NOMO-1 (cell line): ENCODE data around the gene KRTAP10-2.
"Not testable (repeated sequence)": the region's sequence is repeated elsewhere in the genome, so short reads cannot be mapped to it uniquely, and the experiment has no call there.

Experiments
- DNase-seq, 2 experiments: peaks; one replicate each; lab custom pipeline; 2025; ENCODE audit not compliant: unreplicated experiment in 2 of 2; lab: John Stamatoyannopoulos, UW

The KRTAP10-2 gene, protein sequence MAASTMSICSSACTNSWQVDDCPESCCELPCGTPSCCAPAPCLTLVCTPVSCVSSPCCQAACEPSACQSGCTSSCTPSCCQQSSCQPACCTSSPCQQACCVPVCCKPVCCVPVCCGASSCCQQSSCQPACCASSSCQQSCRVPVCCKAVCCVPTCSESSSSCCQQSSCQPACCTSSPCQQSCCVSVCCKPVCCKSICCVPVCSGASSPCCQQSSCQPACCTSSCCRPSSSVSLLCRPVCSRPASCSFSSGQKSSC

DNA sequence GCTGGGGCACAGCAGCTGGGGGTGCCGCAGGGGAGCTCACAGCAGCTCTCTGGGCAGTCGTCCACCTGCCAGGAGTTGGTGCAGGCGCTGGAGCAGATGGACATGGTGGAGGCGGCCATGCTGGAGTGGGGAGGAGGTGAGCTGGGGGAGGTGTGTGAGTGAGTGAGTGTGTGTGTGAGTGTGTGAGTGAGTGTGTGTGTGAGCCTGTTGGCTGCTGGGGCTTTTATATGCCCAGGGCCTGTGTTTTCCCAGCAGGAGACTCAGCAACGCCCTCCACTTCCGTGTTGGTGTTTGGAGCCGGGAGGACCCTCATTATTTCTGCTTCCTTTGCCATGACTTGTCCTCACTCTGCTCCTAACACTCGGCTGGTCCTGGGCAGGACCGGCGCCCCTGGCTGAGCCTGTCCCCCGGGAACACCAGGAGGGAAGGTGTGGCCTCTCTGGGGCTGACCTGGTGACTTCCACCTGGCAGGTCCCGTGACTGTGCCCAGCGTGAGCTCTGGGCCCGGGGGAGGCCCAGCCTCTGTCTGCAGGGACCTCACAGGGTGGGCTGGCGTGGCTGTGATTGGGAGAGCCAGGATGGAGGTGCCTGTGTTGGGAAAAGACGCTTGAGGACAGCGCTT, at the start of gene KRTAP10-2:
KRTAP10-2 (minus strand) TSS at position 166 of the 622 bp plus-strand sequence; CDS start at position 119, 47 bp downstream.
- no peak for DNase-seq

DNA sequence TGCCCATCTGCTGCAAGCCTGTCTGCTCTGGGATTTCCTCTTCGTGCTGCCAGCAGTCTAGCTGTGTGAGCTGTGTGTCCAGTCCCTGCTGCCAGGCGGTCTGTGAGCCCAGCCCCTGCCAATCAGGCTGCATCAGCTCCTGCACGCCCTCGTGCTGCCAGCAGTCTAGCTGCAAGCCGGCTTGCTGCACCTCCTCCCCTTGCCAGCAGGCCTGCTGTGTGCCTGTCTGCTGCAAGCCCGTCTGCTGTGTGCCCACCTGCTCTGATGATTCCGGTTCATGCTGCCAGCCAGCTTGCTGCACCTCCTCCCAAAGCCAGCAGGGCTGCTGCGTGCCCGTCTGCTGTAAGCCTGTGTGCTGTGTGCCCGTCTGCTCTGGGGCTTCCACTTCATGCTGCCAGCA, 49.8 kb upstream of the KRTAP10-2 start:
- not testable (repeated sequence) for DNase-seq

DNA sequence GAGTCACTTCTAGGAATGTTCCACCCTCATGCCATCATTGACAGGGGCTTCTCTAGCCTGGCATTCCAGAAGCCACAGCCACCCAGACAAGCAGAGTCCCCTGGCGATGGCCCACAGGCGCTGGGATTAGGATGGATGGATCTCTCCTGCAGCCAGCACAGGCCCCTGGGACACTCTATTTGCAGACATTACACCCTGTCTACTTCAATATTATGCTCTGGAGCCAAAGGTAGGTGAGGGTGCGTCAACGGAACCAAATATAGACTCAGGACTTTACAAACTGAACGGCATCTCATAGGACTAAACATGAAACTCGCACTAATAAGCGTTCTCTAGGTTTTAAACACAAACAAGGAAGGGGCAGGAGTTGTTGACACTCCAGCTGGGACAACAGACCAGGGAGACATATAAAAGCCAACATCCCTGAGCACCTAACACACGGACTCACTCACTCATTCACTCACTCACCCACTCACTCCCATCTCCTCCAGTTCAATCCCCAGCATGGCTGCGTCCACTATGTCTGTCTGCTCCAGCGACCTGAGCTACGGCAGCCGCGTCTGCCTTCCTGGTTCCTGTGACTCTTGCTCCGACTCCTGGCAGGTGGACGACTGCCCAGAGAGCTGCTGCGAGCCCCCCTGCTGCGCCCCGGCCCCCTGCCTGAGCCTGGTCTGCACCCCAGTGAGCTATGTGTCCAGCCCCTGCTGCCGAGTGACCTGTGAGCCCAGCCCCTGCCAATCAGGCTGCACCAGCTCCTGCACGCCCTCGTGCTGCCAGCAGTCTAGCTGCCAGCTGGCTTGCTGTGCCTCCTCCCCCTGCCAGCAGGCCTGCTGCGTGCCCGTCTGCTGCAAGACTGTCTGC, 49.0 kb upstream of the KRTAP10-2 start, which contains the start of gene KRTAP10-7:
KRTAP10-7 (plus strand) TSS at position 480 of the 861 bp plus-strand sequence; CDS start at position 505, 25 bp downstream.
- not testable (repeated sequence) for DNase-seq

DNA sequence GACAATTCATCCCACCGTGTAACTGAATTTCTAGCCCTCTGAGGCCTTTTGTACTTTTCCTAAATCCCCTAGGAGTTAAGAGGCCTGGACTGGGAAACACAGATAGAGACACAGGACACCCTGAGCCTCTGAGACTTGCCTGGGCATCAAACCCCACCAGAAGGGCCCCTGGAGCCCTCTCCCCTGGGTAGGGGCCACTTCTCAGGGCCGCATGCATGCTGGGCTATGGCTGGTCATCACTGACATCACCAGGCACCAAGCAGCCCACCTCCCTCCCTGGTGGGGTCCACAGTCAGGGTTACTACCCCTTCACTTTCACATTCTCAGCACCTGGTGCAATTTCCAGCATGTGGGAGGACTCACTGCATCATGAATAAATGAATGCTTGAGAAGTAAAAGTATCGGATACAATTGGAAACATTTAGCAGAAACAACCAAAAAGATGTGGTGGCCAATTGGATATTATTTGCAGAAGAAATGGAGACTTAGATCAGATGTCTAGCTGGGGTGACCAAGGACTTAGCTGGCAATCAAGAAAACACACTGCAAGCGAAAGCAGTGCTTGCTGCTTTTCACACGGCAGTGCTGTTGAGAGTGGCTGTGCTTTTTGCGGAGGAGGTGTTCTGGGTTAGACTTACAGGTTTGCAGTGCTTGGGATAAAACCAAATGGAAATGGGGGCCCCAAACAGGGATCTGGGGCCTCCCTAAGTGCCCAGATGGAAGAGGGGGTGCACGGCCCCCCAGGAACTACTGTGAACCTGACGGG, 48.1 kb upstream of the KRTAP10-2 start:
- DNase-seq, result no peak

DNA sequence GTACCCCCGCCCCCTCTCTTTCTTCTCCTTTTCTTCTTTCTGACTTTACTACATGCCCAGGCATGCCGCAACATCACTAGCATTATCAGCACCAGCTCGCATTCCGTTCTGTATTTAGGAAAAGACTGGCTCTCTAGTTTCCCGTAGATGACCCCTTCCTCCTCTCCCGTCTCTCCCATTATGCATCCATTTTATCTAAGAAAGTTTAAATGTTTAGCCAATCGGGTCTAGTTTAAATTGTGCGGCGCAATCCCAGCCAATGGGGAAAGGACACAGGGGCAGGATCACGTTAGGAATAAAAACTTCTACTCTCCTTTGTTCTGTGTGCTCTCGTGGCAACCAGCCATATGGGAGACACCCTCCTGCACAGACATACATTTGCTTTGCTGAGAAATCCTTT, 46.8 kb upstream of the KRTAP10-2 start:
- DNase-seq, result no peak

DNA sequence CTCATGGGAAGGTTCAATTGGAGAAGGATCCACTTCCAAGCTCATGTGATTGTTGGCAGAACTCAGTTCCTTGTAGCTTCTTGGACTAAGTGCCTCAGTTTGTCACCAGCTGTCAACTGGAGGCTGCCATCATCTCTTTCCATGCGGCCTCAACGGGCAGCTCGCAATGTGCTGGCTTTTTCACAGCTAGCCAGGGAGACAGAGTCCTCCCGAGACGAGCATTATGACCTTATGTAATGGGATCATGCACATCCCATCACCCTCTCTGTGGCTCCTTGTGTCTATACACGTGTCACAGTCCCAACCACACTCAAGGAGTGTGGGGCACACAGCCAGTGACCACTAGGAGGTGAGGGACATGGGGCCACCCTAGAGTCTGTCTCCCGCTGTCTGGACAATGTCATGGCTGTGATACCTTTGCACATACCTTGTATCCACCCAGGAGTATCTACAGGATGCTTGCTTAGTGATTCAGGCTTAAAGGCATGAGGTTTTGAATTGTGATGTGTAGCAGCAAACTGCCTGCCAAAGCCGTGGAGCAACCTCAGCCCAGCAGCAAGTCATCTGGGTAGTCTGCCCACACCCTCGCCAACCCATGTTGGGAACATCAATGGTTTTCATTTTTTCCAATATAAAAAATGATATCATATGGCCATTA, 44.9 kb upstream of the KRTAP10-2 start:
- no peak for DNase-seq

DNA sequence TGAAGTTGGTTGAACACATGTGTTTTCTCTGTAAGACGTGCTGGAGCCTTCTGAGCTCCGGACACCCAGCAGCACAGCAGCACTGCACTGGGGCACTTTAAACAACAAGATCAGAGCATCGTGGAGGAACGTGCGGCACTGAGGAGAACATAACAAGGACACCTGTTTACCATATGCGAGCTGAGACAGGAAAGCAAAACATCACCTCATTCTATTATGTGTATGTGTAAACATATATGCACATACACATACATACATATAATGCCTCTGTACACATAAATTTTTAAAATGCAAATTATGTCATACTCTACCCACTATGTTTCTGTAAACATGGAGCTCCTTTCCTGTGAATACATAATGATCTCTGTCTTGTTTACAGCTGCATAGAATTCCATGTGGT, 44.2 kb upstream of the KRTAP10-2 start:
- DNase-seq, result no peak

DNA sequence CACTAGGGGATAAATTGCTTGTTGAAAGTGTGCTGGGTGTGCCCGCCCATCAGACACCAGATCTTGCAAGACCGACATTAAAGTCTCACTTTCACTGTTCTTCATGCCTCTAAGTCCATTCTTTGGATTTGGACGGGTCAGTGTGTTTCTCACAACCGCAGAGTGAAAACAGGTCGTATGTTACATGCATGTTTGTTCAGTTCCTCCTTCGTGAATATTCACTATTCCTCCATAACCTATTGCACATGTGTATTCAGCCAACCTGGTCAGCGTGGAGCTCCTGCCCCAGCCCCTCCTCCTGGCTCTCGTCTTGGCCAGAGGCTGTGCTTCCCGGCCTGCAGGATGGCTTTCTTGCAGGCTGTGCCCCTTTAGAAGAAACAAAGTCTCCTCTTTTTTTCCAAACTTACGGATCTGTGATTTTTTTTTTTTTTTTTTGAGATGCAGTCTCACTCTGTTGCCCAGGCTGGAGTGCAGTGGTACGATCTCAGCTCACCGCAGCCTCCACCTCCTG, 43.2 kb upstream of the KRTAP10-2 start:
- DNase-seq, result no peak

DNA sequence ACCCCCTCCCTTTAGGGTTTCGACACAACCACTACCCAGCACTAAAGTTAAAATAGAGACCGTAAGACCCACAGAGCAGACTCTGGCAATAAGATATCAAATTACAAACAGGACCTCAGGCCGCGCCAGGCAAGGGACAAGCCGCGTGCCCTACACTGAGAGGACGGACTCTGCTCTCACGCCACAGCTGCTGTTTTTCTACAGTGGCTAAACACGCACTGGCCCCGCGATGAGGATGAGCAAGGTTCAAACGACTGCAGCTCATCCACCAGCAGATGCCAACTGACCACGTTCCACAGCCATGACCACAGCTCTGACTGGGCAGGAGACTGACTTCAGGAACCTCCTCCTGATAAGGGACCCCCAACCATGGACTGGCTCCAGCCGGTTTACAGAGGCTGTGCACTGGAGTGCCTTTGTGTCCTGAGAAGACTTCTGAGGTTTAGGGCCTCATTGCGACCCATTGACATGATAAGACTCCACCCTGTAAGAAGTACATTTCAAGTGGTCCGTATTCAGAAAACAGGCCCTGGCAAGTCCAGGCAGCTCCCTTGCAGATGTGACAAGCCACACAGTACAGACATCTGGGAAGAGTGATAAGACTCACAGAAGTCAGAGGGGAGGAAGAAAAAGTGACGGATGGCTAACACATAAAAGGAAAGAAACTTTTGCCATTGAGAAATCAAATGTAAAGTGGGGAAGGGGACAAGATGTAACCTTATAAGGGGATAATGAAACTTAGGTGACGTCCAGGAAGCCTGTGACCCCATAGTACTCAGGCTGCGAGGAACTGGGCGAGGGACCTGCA, 42.5 kb upstream of the KRTAP10-2 start:
- no peak for DNase-seq

DNA sequence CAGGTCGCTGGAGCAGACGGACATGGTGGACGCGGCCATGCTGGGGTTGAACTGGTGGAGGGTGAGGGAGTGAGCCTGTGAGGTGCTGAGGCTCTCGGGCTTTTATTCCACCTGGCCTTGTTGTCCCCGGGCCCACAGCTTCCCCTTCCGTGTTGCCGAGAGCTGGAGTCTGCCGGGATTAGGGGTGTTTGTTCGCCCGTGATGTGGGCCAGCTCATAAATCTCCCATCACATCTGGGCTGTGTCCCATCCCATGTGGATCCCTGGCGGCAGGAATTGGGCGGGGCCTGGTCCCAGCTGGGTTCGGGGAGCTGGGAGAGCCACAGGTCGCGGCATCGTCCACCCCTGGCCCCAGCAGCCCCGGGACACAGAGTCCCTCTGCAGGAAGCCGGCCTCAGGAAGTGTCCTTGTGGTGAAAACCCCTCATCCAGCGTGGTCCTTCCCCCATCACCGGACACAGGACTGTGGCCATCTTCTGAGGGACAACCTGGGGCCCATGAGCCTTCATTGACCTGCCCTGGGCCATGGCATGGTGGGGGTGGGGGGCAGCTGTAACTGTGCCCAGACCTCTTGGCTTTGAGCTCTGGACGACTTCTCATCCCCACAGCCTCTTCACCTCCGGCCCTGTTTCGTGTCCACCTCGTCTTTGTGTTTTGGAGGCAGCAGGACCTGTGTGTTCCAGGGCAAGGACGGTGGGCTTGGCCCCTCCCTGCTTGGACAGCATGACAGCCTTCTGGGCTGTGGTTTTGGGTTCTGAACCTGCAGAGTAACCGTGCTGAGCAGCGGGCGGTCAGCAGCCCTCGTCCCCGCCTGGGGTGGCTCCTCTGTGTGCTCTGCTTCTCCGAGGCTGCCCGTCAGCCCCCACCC, 41.4 kb upstream of the KRTAP10-2 start, which contains the start of gene KRTAP10-6:
KRTAP10-6 (minus strand) TSS at position 60 of the 866 bp plus-strand sequence; CDS start at position 39, 21 bp downstream.
- DNase-seq, result no peak

DNA sequence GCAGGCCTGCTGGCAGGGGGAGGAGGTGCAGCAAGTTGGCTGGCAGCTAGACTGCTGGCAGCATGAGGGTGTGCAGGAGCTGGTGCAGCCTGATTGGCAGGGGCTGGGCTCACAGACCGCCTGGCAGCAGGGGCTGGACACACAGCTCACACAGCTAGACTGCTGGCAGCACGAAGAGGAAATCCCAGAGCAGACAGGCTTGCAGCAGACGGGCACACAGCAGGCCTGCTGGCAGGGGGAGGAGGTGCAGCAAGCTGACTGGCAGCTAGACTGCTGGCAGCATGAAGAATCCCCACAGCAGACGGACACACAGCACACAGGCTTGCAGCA, 40.5 kb upstream of the KRTAP10-2 start:
- DNase-seq, result not testable (repeated sequence)

DNA sequence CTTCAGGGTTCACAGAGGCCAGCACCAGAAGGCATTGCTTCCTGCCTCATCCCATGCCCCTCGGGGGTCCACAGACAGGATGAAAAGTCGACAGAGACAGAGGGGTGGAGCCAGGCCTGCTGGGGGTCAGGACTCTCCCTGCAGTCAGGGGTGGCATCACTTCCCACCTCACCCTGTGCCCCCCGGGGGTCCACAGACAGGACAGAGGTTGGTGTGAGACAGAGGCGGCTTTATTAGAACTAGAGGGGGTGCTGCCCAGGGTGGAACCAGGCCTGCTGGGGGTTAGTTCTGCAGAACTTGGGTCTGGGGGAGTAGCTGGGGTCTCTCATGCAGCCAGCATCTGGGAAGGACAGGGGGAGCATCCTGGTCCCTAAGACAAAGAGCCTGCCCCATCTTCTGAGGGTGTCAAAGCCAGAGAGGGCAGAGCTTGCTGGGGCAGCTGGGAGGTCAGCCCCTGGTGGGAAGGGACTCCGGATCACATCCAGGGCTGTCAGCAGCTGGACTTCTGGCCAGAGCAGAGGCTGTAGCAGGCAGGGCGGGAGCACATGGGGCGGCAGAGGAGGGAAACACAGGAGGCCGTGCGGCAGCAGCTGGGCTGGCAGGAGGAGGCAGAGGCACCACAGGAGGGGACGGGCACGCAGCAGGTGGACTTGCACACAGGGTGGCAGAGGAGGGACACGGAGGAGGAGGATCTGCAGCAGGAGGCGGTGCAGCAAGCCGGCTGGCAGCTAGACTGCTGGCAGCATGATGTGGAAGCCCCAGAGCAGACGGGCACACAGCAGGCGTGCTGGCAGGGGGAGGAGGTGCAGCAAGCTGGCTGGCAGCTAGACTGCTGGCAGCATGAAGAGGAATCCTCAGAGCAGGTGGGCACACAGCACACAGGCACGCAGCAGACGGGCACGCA, 39.8 kb upstream of the KRTAP10-2 start:
- not testable (repeated sequence) for DNase-seq

DNA sequence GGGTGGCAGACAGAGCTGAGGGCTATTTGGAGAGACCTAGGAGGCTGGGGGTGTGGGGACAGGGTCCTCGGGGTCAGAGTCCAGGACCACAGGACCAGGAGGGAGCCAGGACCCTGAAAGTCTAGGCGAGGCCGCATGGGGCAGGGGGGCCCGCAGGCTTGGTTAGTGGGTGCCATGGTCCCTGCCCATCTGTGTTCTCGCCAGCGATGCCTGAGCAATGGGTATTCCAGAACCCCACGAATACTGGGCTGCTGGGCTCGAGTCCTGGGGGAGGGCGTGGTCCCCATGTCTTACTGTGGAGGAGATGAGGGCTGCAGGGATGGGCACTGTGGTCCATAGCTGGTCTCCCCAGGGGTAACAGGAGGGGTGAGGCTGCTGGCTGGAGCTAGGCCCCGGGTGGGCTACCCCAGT, 39.0 kb upstream of the KRTAP10-2 start:
- no peak for DNase-seq

DNA sequence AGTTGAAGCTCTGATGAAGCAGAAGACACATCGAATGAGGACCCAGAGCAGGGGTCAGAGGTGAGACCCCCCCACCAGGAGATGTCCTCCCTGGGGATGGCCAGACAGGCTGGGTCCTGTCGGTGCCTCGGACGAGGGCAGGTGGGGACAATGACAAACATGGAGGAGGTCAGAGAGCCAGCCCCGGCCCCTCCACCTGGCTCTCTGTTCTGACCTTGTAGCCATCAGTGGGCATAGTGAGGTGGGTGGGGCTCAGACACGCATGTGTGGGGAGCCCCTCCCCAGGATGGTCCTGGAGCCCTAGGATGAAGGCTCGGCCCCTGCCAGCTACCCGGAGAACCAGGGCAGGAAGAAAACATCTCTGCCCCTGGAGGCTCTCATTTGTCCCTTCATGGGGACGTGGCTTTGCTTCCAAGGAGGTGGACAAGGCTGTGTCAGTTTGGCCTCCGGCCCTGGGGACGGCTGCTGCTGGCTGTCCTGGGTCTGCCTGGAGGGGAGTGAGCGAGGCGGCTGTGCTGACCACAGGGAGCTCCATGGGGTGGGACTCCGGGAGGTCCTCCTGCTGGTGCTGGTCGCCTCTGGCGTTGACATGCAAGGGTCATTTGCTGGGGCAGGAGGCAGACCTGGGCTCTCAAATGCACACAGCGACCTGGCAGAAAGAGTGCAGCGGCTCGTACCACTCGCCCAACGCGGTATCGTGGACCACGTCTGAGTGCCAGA, 38.4 kb upstream of the KRTAP10-2 start:
- no peak for DNase-seq

DNA sequence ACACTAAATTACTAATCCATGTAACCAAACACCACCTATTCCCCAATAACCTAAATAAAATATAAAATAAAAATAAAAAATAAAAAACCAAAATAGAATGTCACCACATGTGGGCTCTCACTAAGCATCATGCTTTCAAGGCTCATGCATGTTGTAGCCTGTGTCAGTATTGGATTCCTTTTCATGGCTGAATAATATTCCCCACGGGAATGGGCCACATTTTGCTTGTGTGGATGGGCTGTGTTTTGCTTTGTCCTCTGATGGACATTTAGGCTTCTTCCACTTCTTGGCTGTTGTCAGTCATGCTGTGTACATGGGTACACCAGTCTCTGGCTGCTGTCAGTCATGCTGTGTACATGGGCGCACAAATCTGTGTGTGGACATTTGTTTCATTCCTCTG, 37.8 kb upstream of the KRTAP10-2 start:
- no peak for DNase-seq

DNA sequence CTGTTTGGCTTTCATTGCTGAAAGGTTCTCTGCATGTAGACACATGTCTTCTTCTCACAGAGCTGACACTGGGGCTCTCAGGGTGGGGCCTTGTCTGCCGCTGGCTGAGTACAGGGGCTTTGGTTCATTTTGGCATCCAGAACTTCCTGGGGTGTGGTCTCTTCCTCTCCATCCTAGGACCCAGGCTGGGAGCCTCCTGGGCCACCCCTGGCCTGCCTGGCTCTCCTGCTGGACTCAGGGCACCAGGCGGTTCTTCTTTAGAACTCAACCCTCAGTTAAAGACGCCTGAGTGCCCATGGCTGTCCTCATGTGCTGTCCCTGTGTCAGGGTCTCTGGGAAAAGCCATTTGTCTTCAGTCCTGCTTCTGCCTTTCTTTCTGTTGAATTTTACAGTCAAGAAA, 34.6 kb upstream of the KRTAP10-2 start:
- DNase-seq, result no peak

DNA sequence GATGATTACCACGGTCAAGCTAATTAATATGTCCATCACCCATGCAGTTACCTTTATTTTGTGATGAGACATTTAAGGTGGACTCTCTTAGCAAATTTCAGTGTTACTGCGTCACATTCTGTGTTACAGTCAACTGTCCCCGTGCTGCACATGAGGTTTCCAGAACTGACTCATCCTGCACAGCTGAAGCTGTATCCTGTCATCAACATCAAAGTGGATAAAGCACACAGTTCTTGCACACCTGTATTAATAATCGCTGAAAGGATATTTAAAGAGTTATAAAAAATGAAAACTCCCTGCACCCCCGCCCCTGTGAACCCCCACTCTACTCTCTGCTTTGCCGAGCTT, 32.5 kb upstream of the KRTAP10-2 start:
- DNase-seq, result no peak
